AG20443 (cell line): ENCODE measurements around the gene DPP6.
A peak's percentile ranks its signal among the peaks of the same experiment; 100 is the strongest.

Experiments
- DNase-seq: peaks from one replicate; pipeline ENCODE4 v3.0.0; 2012; ENCODE audit warnings: low spot score, mixed read lengths

The DPP6 gene

GRCh38 chr7:154709840-154710520, 657.8 kb downstream of the DPP6 start:
- DNase-seq, result no peak

- DNase-seq, result no peak
These were observed 667.8 kb downstream of the DPP6 start for GRCh38 chr7:154720016-154720415.

GRCh38 chr7:154721086-154721485, 668.9 kb downstream of the DPP6 start:
- no peak for DNase-seq

- DNase-seq, result no peak
These were observed 674.2 kb downstream of the DPP6 start for GRCh38 chr7:154726368-154726767.

GRCh38 chr7:154729056-154729455, 676.9 kb downstream of the DPP6 start:
- no peak for DNase-seq

- no peak for DNase-seq
These were observed 683.6 kb downstream of the DPP6 start for GRCh38 chr7:154735766-154736165.

GRCh38 chr7:154736389-154736788, 684.2 kb downstream of the DPP6 start:
- DNase-seq, result no peak

GRCh38 chr7:154738216-154738615, 686.0 kb downstream of the DPP6 start:
- DNase-seq, result no peak

GRCh38 chr7:154741131-154741530, 688.9 kb downstream of the DPP6 start:
- no peak for DNase-seq

GRCh38 chr7:154743206-154743605, 691.0 kb downstream of the DPP6 start:
- DNase-seq, result no peak

GRCh38 chr7:154744256-154744860, 692.2 kb downstream of the DPP6 start:
- DNase-seq, result peak; percentile 48

- no peak for DNase-seq
These were observed 692.7 kb downstream of the DPP6 start for GRCh38 chr7:154744861-154745258.

- no peak for DNase-seq
These were observed 694.6 kb downstream of the DPP6 start for GRCh38 chr7:154746571-154747360.

GRCh38 chr7:154748089-154748786, 696.0 kb downstream of the DPP6 start:
- DNase-seq, result no peak

- DNase-seq, result no peak
These were observed 698.2 kb downstream of the DPP6 start for GRCh38 chr7:154750353-154750801.

GRCh38 chr7:154753226-154753625, 701.0 kb downstream of the DPP6 start:
- DNase-seq, result no peak

- no peak for DNase-seq
These were observed 705.6 kb downstream of the DPP6 start for GRCh38 chr7:154757756-154758155.

GRCh38 chr7:154759989-154760388, 707.8 kb downstream of the DPP6 start:
- no peak for DNase-seq

GRCh38 chr7:154765118-154765517, 712.9 kb downstream of the DPP6 start:
- DNase-seq, result no peak

GRCh38 chr7:154767142-154767541, 714.9 kb downstream of the DPP6 start:
- no peak for DNase-seq

- DNase-seq, result no peak
These were observed 715.7 kb downstream of the DPP6 start for GRCh38 chr7:154767821-154768415.

GRCh38 chr7:154769001-154769400, 716.8 kb downstream of the DPP6 start:
- no peak for DNase-seq
